NCI-H1048 (cell line): ENCODE results near the gene CACNA1C.

ENCODE experiments used
- DNase-seq: peaks from one replicate; lab custom pipeline; 2025; lab: John Stamatoyannopoulos, UW

Gene CACNA1C

GRCh38 chr12:2052826-2053678, at the start of gene CACNA1C:
Gene CACNA1C (plus strand): TSS chr12:2052987. CDS start chr12:2053563, 576 bp downstream.
- DNase-seq, result no peak

- DNase-seq, result no peak
Measured at GRCh38 chr12:2003676-2004112, 49.1 kb upstream of the CACNA1C start.

- DNase-seq, result peak; percentile 90
Measured at GRCh38 chr12:2004113-2004929, 48.5 kb upstream of the CACNA1C start, which contains the start of gene DCP1B. Gene DCP1B (minus strand): TSS chr12:2004457. CDS start chr12:2004431, 26 bp downstream.

GRCh38 chr12:2008677-2009076, 44.1 kb upstream of the CACNA1C start:
- peak; percentile 17 for DNase-seq

GRCh38 chr12:2009623-2010022, 43.2 kb upstream of the CACNA1C start:
- no peak for DNase-seq

- DNase-seq, result no peak
Measured at GRCh38 chr12:2011643-2012607, 40.9 kb upstream of the CACNA1C start.

GRCh38 chr12:2013086-2013485, 39.7 kb upstream of the CACNA1C start:
- no peak for DNase-seq

GRCh38 chr12:2013527-2014223, 39.1 kb upstream of the CACNA1C start:
- DNase-seq, result no peak

- no peak for DNase-seq
Measured at GRCh38 chr12:2014231-2014630, 38.6 kb upstream of the CACNA1C start.

GRCh38 chr12:2016862-2017545, 35.8 kb upstream of the CACNA1C start:
- no peak for DNase-seq

- no peak for DNase-seq
Measured at GRCh38 chr12:2017546-2018337, 35.0 kb upstream of the CACNA1C start.

- DNase-seq, result no peak
Measured at GRCh38 chr12:2018391-2018790, 34.4 kb upstream of the CACNA1C start.

GRCh38 chr12:2019126-2019525, 33.7 kb upstream of the CACNA1C start:
- no peak for DNase-seq

GRCh38 chr12:2020511-2020910, 32.3 kb upstream of the CACNA1C start:
- no peak for DNase-seq

GRCh38 chr12:2023365-2023764, 29.4 kb upstream of the CACNA1C start:
- no peak for DNase-seq

GRCh38 chr12:2027351-2027750, 25.4 kb upstream of the CACNA1C start:
- DNase-seq, result no peak

GRCh38 chr12:2029851-2030250, 22.9 kb upstream of the CACNA1C start:
- no peak for DNase-seq

- DNase-seq, result no peak
Measured at GRCh38 chr12:2032506-2032905, 20.3 kb upstream of the CACNA1C start.

- DNase-seq, result peak; percentile 86
Measured at GRCh38 chr12:2034633-2035430, 18.0 kb upstream of the CACNA1C start.
